ENCODE data around the gene KLRC1. TPM values are rescaled to one million over a fixed set of nuclear protein-coding genes. Genes with fewer than 3 reads are reported as not detected.

KLRC1 gene
- total RNA-seq, 1 donor from 2014 or later = not detected

- Mint-ChIP-seq H3K27me3 (ENCODE audit: low read depth) (peaks cover 7% of the 10 kb centered on the region), H3K4me1 (ENCODE audit: low read depth) (peaks cover 10% of the 10 kb centered on the region), H3K9me3 (ENCODE audit: low read depth) (peaks cover 12% of the 10 kb centered on the region), H3K27ac (ENCODE audit: unreplicated experiment) (no peak overlapping the region), H3K4me3 (ENCODE audit: unreplicated experiment) (no peak overlapping the region), H3K36me3 (ENCODE audit: low read depth) (peaks cover 3% of the 10 kb centered on the region)
- DNase-seq (ENCODE audit: low spot score) = no peak
- no peak for TF ChIP-seq CTCF (IDR thresholded peaks at IDR 0.05)
Measured at GRCh38 chr12:10469701-10470100, 16.5 kb upstream of the KLRC1 start.

- TF ChIP-seq CTCF (IDR thresholded peaks at IDR 0.05) = no peak
- DNase-seq (ENCODE audit: low spot score) = no peak
- peaks cover 4% of the 10 kb centered on the region for H3K4me1 Mint-ChIP-seq (ENCODE audit: low read depth)
- H3K27ac Mint-ChIP-seq (ENCODE audit: unreplicated experiment) = no peak overlapping the region
- H3K4me3 Mint-ChIP-seq (ENCODE audit: unreplicated experiment) = no peak overlapping the region
- H3K9me3 Mint-ChIP-seq (ENCODE audit: low read depth) = peaks cover 16% of the 10 kb centered on the region
- H3K27me3 Mint-ChIP-seq (ENCODE audit: low read depth) = peaks cover 12% of the 10 kb centered on the region
- H3K36me3 Mint-ChIP-seq (ENCODE audit: low read depth) = peaks cover 4% of the 10 kb centered on the region
Measured at GRCh38 chr12:10466311-10466710, 13.1 kb upstream of the KLRC1 start.

- TF ChIP-seq CTCF (IDR thresholded peaks at IDR 0.05) = no peak
- Mint-ChIP-seq H3K36me3 (ENCODE audit: low read depth) (peaks cover 18% of the 10 kb centered on the region), H3K27me3 (ENCODE audit: low read depth) (no peaks in the 10 kb centered on the region), H3K27ac (ENCODE audit: unreplicated experiment) (no peak overlapping the region), H3K9me3 (ENCODE audit: low read depth) (peaks cover 64% of the 10 kb centered on the region), H3K4me1 (ENCODE audit: low read depth) (no peaks in the 10 kb centered on the region), H3K4me3 (ENCODE audit: unreplicated experiment) (no peak overlapping the region)
- DNase-seq (ENCODE audit: low spot score) = no peak
Measured at GRCh38 chr12:10457760-10458159, 4.6 kb upstream of the KLRC1 start.

- H3K9me3 Mint-ChIP-seq (ENCODE audit: low read depth) = peaks cover 55% of the 10 kb centered on the region
- no peaks in the 10 kb centered on the region for H3K4me1 Mint-ChIP-seq (ENCODE audit: low read depth)
- peaks cover 16% of the 10 kb centered on the region for H3K36me3 Mint-ChIP-seq (ENCODE audit: low read depth)
- no peak overlapping the region for H3K27ac Mint-ChIP-seq (ENCODE audit: unreplicated experiment)
- no peak for TF ChIP-seq CTCF (IDR thresholded peaks at IDR 0.05)
- no peaks in the 10 kb centered on the region for H3K27me3 Mint-ChIP-seq (ENCODE audit: low read depth)
- H3K4me3 Mint-ChIP-seq (ENCODE audit: unreplicated experiment) = no peak overlapping the region
- DNase-seq (ENCODE audit: low spot score) = no peak
Measured at GRCh38 chr12:10456856-10457255, 3.7 kb upstream of the KLRC1 start.

GRCh38 chr12:10455766-10456165, 2.6 kb upstream of the KLRC1 start:
- no peak for DNase-seq (ENCODE audit: low spot score)
- Mint-ChIP-seq H3K27me3 (ENCODE audit: low read depth) (no peaks in the 10 kb centered on the region), H3K36me3 (ENCODE audit: low read depth) (peaks cover 15% of the 10 kb centered on the region), H3K4me3 (ENCODE audit: unreplicated experiment) (no peak overlapping the region), H3K27ac (ENCODE audit: unreplicated experiment) (no peak overlapping the region), H3K9me3 (ENCODE audit: low read depth) (peaks cover 52% of the 10 kb centered on the region), H3K4me1 (ENCODE audit: low read depth) (no peaks in the 10 kb centered on the region)
- TF ChIP-seq CTCF (IDR thresholded peaks at IDR 0.05) = no peak
